GM12891 (cell line): ENCODE data around the gene MRPL9.

ENCODE experiments used
- POLR2A ChIP-seq: IDR thresholded peaks from 2 replicates; pipeline ENCODE4 v1.6.1; 2011; ENCODE audit warnings: low read depth, low read length, control low read depth
- POLR2AphosphoS5 ChIP-seq: IDR thresholded peaks from 2 replicates; pipeline ENCODE4 v1.6.1; 2011; ENCODE audit warnings: low read depth, low read length, control low read depth
- SPI1 ChIP-seq: IDR thresholded peaks from 2 replicates; pipeline ENCODE4 v1.6.1; 2011; ENCODE audit warnings: low read depth, low read length, control low read depth
- TAF1 ChIP-seq: IDR thresholded peaks from 2 replicates; pipeline ENCODE4 v1.6.1; 2011; ENCODE audit warnings: low read depth, low read length, control low read depth

DNA sequence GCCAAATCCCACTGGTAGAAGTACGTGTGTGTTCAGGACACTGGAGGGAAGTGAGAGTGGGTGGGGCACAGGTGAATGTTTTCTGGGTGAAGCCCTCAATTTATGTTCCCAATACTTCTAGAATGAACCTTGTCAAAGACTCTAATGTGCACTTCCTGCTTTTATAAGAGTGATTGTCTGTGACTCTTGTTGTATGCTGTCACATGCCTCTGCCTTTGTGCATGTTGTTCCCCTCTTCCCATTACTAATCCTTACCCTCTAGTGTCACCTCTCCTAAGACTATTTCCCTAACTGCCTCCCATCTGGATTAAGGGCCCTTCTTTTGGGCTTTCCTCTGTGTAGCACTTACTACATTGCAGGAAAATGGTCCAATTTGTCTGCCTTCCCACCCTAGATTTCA is 44.5 kb upstream of the MRPL9 start:
- TF ChIP-seq POLR2A (no peak), POLR2AphosphoS5 (no peak), TAF1 (no peak), SPI1 (0 out of 2 replicates have a peak, but pooled peaks have one; percentile 21)
